GM18873 (cell line): Measurements from ENCODE around the gene SLC39A5.
"Not testable (repeated sequence)": the region's sequence is repeated elsewhere in the genome, so short reads cannot be mapped to it uniquely, and the experiment has no call there.

Experiments
- ATAC-seq: cut with Tn5 transposase; IDR thresholded peaks from one replicate; pipeline ENCODE4 v1.9.1; 2021; ENCODE audit warnings: mild to moderate bottlenecking, moderate library complexity, moderate number of reproducible peaks; ENCODE audit not compliant: unreplicated experiment, low FRiP score

Gene SLC39A5, protein sequence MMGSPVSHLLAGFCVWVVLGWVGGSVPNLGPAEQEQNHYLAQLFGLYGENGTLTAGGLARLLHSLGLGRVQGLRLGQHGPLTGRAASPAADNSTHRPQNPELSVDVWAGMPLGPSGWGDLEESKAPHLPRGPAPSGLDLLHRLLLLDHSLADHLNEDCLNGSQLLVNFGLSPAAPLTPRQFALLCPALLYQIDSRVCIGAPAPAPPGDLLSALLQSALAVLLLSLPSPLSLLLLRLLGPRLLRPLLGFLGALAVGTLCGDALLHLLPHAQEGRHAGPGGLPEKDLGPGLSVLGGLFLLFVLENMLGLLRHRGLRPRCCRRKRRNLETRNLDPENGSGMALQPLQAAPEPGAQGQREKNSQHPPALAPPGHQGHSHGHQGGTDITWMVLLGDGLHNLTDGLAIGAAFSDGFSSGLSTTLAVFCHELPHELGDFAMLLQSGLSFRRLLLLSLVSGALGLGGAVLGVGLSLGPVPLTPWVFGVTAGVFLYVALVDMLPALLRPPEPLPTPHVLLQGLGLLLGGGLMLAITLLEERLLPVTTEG

DNA sequence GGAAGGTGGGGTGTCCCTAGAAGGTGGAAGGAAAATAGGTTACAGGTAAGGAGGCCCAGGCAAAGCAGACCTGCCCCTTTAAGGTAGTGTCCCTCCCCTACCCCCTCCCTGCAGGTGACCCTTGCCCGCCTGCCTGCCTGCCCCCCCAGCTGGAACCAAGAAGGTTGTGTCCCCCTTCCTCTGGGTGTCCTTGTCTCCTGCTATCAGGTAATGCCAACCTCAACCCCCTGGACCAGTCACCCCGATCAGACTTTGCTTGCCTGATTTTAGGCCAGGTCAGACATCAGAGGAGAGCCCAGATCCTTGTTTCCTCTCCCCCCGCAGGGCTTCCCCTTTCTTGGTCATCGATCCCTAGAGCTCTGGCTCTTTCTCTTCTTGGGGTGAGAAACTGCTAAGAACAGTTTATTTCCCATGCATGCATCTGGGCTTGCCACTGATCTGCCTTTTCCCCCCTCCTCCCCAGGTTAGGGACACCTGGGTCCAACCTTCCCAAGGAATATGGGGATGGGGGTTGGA is at the start of gene SLC39A5:
Gene SLC39A5, plus strand, starts transcription at position 136 of the 516 bp plus-strand sequence. CDS start 1,224 bp downstream, outside the sequence.
- no peak for ATAC-seq

DNA sequence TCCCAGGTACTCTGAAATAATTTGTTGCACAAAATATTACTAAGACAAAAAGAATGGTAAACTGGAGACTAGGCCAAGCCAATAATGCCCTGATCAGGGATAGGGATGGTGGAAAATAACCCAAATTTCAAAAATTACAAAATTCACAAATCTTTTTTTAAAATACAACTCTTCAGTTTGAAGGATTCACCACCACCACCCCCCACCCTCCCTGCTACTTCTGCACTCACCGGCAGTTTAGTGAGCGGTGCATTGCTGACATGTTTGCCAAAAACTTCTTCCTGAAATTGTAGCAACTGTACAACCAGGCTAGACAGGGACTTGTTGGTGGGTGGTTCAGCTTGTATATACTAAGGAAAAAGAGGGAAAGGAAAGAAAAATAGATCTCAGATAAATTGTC is 42.9 kb upstream of the SLC39A5 start:
- no peak for ATAC-seq

DNA sequence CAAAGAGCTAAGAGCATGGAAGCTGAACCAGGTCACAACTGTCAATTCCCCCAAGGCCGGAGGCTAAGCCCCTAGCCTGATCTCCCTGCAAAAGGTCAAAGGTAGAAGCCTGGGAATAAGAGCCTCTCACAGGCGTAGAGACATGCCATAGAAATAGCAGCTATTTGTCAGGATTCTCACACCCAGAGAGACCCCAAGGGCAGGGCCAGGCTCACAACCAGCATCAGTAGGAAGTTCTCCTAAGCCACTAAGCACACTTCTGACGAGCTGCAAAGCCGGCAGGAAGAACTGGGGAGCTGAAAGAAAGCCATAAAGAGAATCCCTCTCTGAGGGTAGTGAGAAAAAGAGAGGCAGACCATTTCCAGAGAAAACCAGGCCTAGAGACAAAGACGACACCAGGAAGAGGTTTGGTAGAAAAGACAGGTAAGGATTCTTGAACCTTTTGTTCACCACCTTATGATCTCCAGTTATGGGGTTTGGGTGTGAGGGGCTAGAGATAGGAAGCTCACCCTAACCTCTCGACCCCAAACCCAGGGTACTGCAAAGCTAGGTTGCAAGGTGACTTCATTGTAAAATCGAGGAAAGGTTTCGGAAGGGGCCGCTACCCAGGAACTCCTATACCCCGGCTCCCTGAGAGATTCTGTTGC is 41.6 kb upstream of the SLC39A5 start:
- ATAC-seq, result no peak

DNA sequence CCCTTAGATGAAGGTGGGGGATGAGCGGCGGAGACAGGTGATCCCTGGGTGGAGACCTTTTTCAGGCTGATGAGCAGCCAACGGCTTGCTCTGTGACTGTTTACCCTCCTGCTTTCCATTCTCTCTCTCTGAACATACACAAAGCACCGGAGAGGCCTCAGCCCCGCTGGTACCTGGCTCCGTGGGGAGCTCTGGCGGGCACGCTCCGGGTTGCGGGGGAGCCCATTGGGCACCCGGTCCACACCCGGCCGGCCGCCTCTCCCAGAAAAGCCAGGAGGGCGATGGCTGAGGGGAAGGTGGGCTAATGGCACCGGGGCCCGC is 41.1 kb upstream of the SLC39A5 start:
- no peak for ATAC-seq

DNA sequence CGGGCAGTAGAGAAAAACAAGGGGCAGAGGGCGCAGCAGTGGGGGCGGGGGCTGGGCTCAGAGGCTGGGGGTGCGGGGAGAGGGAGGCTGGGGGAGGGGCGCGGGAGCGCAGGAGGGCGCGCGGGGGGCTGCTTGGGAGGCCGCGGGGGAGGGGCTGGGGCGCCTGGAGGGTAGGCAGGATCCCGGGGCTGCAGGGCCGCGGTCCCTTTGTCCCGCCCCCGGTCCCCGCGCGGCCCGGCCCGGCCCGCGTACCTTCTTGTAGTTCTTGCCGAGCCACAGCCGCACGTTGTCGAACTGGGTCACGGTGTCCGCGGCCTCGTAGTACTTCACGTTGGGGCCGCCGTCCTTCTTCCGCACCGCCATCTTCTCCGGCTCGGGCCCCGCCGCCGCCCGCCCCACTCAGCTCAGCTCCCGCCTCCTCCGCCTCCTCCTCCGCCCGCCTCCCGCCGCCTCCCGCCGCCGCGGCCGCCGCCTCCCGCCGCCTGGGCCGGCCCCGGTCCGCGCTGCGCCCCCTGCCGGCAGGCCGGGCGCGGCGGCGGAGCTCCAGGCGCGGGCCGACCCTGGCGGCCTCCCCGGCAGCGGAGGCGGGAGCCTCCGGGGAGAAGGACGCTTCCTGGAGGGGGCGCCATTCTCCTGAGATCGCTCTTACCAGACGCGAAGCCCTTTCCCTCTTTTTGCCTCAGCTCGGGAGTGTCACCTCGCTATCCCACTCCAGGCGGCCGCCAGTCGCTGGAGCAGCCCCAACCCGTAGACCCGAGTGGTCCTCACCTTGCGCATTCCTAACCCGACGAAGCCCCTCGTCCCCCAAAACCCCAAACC is 40.5 kb upstream of the SLC39A5 start, which contains the start of gene SMARCC2:
Gene SMARCC2, minus strand, starts transcription at position 385 of the 819 bp plus-strand sequence. Its CDS starts 22 bp downstream, at position 363.
- peak; percentile 47 for ATAC-seq

DNA sequence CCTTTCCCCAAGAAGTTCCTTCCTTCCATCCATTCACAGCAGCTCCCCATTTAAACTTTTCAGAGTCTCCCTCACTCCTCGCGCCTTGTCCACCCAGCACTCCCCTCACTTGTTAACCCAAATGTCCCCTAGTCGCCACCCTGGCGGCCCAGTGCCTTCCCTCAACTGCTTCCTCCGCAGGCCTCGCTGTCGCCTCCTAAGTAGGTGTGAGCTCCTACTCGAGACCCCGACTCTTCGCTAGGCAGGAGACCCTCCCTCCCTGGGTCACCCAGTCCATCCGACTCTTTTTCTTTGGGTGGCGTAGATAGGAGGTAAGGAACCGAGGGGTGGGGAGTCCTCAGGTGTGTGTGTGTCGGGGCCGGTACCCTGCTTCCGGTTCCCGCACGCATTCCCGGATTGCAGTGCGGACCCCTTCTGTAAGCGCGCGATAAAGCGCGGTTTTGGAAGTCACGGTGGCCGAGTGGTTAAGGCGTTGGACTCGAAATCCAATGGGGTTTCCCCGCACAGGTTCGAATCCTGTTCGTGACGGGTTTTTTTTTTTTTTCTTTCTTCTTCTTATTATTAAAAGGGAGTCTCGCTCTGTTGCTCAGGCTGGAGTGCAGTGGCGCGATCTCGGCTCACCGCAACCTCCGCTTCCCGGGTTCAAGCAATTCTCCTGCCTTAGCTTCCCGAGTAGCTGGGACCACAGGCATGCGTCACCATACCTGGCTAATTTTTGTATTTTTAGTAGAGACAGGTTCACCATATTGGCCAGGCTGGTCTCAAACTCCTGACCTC is 39.7 kb upstream of the SLC39A5 start:
- ATAC-seq, result no peak

DNA sequence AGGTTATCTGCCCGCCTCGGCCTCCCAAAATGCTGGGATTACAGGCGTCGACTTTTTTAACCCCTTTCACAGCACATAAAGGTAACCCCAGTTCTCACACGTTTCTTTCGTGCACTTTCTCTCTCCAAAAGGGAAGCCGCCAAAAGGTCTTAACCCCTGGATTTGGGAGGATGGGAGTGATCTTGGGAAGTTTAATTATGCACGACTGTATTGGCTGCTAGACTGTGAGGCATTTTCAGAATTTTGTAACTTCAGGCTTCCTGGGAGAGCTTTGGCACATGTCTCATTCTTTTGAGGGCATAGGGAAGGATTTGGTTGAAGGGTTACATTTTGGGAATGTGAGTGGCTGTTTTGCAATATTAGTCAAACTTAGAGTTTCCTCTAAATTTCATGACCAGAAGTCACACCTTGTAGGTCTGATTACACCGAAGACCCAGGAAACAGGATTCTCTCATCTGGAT is 39.1 kb upstream of the SLC39A5 start:
- no peak for ATAC-seq

DNA sequence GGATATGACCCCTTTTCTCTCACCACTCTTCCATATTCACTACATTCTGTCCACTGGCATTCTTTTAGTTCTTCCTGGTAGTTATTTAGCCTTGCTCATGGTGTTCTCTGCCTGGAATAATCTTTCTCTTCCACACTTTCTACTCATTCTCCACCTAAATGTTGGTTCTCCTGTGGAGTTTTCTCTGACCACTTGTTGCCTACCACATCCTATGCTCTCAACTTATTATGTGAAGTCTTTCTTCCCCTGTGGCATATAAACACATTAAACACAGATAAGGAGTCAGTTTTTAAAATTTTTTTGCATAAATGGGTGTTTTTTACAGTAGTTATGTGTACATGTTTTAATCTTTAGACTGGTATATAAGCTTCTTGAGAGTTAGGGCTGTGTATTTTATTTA is 37.3 kb upstream of the SLC39A5 start:
- no peak for ATAC-seq

DNA sequence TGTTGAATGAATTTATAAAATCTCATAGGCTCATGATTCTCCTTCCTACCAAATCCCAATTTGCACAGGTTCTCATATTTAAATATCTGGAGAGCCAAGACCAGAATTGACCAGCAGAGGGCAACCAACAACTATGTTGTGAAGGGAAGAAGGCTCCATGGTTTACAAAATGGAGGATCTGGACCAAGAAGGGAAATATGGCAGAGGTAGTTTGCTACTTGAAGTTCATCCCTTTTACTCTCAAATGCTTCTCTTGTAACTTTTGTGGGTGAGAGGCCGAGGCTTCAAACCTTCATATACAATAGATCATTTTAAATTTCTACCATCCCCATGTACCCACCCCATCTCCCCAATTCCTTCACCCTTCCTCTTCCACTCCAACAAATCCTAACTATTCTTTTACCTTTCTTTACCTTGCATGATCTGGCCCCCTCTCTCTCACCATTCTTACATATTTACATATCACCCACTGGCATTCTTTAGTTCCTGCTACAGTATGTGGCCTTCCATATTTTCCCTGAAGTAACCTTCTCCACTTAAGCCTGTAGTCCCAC is 36.7 kb upstream of the SLC39A5 start:
- no peak for ATAC-seq

DNA sequence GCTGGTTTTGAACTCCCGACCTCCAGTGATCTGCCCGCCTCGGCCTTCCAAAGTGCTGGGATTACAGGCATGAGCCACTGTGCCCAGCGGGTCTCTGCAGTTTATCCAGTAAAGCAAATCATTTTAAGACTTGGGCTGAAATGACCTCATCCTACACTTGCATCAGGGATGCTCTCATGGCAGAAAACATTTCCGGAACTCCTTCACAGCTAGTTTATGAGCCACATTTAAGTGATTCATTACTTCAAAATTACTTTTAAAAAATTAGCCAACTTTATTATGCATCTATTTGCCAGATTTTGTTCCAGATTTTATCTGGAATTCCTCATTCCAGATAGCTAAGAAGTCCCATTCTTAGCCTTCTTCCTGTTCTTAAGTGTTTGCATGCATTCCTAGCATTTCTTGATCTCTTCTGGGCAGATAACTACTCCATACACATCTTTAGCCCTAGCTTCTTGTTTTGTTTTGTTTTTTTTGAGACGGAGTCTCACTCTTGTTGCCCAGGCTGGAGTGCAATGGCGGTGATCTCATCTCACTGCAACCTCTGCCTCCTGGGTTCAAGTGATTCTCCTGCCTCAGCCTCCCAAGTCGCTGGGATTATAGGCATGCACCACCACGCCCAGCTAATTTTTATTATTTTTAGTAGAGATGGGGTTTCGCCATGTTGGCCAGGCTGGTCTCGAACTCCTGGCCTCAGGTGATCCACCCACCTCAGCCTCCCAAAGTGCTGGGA is 32.9 kb upstream of the SLC39A5 start:
- not testable (repeated sequence) for ATAC-seq

DNA sequence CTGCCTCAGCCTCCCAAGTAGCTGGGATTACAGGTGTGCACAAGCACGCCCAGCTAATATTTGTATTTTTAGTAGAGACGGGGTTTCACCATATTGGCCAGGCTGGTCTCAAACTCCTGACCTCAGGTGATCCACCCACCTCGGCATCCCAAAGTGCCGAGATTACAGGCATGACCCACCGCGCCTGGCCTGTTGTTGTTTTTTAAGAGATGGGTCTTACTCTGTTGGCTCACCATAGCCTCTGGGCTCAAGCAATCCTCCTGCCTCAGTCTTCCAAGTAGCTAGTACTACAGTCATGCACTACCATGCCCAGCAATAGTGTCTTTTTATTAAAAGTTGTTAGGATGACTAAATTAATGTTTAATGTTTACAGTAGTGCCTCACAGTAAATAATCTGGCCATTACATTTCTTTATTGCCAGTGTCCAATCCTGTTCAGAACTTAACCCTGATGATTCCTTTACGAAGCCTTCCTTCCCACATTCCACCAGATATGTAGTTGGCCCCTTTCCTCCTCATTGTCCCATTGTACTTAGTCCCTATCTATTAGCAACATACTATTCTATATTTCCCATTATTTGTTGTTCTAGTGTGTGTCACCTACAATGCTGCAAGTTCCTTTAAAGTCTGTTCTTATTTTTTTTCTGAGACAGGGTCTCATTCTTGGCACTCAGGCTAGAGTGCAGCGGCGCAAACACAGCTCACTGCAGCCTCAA is 31.8 kb upstream of the SLC39A5 start:
- ATAC-seq, result no peak

DNA sequence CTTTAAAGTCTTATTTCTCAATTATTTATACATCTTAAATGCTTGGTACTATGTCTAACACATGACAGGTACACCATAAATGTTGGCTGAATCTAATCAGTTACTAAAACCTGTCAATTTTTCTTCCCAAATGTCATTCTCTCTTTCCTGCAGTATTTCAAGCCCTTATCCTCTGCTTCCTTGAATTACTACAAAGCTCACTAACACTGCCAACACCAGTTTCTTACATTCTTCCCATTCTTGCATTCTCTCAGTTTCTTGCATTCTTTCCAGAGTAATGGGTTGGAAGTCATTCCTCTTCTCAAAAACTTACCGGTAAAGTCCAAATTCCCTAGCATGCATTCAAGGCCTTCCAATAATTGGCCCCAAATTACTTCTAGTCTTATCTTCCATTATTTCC is 31.0 kb upstream of the SLC39A5 start:
- no peak for ATAC-seq

DNA sequence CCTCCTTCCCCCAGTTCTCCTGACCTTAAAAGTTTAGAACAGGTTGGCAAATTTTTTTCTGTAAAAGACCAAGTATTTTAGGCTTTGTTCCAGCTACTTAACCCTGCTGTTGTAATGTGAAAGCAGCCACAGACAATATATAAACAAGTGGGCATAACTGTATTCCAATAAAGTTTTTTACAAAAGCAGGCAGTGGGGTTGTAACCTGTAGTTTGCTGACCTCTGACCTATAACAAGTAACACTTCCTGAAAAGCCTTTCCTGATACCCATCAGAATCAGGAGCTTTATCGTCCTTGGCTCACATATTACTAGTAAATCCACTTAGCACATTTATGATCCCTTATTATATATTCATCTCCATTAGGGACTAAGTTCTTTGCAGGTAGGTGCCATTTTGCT is 27.5 kb upstream of the SLC39A5 start:
- no peak for ATAC-seq

DNA sequence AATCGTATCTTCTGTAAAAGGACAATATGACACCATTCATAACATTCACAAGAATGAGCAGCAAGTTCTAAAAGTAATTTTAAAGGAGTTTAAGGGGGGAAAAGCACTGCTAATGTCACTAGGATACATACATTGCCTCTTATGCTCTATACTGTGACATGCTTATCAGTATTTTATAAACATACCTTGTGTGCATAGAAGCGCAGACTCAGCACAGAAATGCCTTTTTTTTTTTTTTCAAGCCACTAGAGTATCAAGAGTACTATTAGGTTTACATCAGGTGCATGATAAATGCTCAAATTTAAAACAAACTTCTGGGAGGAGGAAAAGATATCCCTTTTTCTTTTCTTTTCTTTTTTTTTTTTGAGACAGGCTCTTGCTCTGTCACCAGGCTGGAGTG is 27.0 kb upstream of the SLC39A5 start:
- no peak for ATAC-seq

DNA sequence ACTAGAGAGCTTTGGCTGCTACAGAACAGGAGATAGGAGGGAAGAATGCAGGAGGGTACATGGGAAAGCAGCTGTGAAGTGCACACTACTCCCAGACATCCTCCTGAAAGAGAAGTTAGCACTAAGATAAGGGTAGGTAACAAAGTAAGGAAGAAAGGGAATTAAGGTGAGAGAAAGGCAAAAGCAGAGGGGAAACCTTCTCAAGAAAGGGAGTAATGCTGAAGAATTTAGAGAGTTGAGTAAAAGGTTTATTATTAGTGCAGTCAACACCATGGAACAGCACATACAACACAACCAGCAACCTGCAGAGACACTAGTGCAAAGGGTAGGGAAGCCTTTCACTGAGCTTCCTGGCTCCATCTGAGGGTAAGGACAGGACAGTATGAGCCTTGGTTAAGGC is 25.6 kb upstream of the SLC39A5 start:
- ATAC-seq, result no peak

DNA sequence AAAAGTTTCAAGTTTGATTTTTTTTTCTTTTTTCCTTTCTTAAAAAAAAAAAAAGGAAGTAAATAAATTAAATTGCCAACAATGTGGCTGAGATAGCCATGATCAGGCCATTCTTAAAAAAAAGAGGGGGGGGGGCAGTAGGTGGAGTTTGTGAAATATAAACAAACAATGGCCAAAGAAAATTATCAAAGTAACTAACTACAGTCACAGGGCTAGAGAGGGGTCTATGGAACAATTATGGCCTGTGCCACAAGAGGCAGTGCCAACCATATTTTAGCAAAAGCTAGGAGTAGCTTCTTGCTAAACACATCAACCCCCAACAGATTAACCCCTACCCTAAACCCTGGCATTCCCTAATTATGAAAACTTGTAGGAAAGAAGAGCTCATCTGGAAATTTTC is 24.4 kb upstream of the SLC39A5 start:
- ATAC-seq, result no peak

DNA sequence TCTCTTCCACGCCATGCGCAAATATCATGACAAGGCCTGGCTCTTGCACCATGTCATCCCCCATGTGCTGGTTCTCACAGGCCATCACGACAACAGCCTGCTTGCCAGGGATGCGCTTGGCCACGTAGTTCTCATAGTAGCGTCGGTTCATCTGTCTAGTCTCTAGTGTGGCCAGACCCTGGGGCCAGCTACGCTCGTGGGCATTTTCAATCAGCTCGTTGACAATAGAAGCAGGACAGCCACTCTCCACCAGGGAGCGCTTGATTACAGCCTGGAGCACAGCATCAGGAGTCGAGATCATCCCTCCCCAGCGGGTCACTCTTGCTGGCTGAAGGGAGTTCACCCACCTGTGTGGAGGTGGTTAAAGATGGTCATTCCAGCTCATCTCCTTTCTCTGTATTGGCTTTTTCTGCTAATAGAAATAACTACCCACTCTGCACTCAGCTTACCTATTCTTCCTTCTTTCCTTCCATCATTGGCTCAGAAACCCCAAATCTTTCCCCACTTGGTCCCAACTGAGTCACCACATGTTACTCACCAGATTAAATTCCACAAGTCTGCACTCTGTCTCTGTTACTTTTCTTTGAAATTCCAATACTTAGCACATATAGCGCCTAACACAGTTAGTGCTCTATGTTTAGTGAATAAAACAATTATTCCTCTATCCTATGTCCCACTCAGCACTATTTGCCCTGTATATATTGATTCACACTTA is 23.2 kb upstream of the SLC39A5 start:
- ATAC-seq, result no peak

DNA sequence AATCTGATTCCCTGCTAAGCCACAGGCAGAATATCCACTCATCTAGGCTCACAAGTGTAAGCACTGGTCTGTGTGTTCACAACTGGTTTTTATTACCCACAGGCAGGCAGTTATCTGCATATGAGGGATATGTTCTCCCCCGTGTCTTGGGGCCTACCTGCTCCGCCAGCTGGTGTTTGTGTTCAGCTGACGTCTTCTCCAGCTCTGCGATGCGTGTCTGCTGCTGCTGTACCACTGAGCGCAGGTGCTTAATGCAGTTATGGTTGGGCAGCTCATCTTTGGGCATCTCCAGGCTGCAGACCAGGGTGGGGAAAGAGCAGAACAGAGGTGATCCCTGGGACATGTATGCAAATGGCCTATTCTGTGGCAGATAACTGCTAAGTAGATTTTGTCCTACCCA is 21.8 kb upstream of the SLC39A5 start:
- no peak for ATAC-seq
